Pericardium fibroblast (primary cell): Measurements from ENCODE around the gene NAE1. TPM values are rescaled to one million over a fixed set of nuclear protein-coding genes. Genes with fewer than 3 reads are reported as not detected.

Experiments used
- total RNA-seq: library from RNA; depleted of rRNA; stranded (reverse); fragments of >200 nt; gene quantifications from 2 replicates; pipeline ENCODE4 v1.2.3, GENCODE V29; 2015

NAE1 gene
- 34.7 and 61.5 TPM in 2 replicates for total RNA-seq

DNA sequence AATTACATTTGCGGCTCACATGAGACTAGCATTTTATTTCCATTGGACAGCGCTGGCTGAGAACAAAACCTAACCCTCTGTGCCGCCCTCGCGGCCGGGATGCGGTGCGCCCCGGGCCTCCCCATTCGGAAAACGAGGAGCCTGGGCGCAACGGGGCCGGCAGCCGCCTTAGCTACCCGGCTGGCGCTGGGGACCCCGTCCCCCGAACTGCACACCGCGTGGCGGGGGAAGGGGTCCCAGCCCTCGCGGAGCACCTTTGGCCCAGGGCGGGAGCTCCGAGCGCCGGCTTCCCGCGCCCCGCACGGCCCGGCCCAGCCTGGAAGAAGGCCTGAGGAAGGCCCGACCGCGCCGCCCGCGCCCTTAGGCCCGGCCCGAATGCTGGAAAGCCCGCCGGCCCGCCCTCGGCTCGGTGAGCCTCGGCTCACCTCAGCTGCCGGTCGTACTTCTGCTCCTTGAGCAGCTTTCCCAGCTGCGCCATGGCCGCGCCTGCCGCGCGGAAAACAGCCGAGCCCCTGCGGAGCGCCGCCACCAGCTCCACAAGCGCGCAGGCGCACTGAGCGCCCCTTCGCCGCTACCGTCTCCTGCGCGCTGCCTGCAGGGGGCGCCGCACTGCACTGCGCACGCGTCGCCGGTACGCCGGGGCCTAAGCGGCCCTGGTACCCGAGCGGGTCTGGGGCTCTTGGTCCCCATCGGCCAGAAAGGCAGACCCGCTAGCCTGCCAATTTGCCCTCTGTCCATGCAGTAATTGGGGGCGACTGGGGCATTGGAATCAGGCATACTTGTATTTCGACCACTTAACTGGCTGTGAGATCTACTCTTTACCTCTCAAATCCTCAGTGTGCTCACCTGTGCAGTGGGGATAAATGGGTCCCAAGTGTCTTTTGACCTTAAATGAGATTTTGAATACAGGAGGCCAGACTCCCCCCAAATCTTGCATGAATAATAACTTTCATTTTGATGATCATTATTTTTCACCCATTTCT is at the start of gene NAE1:
Gene NAE1, minus strand, starts transcription at position 555 of the 983 bp plus-strand sequence. Its CDS starts 77 bp downstream, at position 478.

DNA sequence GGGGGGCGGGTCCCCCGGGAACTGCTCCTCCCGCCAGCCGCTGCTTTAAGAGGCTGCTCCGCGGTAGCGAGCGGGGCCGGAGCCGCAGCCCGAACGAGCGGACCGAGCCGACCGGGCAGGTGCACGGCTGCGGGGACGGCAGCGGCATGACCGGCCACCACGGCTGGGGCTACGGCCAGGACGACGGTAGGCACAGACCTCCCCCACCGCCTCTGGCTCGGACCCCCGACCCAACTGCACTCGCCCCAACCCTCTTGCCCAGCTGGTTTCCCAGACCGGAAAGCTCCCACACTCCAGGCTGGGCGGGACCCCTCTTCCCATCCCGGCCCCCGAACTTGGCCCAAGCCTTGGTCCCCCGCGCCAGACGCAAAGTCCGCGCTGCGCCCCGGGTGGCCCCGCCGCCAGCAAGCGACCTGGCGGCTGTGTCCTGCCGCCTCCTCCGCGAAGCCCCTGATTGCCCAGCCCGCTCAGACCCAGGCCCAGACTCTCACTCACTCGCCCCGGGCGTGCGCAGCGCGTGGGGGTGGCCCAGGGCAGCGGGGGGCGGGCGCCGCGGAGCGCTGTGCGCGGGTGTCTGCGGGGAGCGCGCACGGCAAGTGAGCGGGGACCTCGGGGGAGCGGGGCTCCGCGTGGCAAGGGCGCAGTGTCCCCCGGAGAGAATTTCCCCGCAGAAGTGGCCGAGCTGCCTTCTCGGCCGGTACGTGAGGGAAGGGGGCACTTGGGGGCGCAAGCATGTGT is 13.7 kb upstream of the NAE1 start, which contains the start of gene CA7:
Gene CA7, plus strand, starts transcription at position 73 of the 738 bp plus-strand sequence. Its CDS starts 74 bp downstream, at position 147.

DNA sequence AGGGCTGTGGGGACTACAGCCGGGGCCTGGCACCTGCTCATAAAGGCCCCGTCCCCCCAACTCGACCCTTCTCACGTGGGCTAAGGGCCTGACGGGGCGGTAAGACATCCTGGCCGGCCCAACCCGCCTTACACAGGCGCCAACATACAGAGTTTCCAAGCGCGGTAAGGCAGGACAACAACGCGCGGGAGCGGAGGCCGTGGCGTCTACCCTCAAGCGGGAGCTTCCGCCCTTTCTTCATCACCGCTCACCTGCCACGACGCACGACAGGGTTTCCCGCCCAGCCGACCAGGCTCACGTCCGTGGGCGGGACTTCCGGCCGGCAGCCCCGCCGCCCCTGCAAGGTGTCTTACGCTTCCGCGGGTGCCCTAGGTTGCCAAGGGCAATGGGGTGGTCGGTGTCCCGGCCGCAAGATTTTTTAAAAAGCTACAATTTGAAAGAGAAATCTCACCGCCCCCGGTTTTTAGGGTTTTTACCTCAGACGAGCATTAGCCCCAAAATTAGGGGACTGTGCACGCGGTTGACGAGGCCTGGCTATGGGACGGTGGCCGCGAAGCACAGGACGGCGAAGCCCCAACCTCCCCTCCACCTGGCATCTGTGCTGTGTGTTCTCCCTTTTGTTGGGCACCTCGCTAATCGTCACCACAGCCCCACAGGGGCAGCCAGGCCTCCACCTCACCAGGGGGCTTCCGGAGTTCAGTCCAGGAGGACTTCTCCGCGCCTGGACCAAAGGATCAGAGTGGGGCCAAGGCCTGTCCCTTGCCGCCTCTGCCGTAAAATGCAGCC is 29.3 kb downstream of the NAE1 start, which contains the start of gene TERB1:
Gene TERB1, minus strand, starts transcription at position 265 of the 786 bp plus-strand sequence. CDS start 4,786 bp downstream, outside the sequence.

Other genes with a start within 250 kb of the NAE1 start
- 32.3 and 50.6 TPM in 2 replicates for gene CMTM3, start 226.3 kb downstream of the NAE1 start, total RNA-seq
- 7.6 and 11.3 TPM in 2 replicates for gene CMTM4, start 134.2 kb downstream of the NAE1 start, total RNA-seq
- gene DYNC1LI2, start 79.4 kb downstream of the NAE1 start, total RNA-seq = 41.2 and 53.7 TPM in 2 replicates
- not detected in 2 replicates for gene TERB1, start 29.4 kb downstream of the NAE1 start, total RNA-seq
- not detected in 2 replicates for gene CA7, start 13.4 kb upstream of the NAE1 start, total RNA-seq
- 4.9 and 6.1 TPM in 2 replicates for gene PDP2, start 49.5 kb upstream of the NAE1 start, total RNA-seq
- gene CDH16, start 87.9 kb upstream of the NAE1 start, total RNA-seq = not detected in 2 replicates
- gene RRAD, start 94.6 kb upstream of the NAE1 start, total RNA-seq = 0.58 and 1.1 TPM in 2 replicates
- 71.4 and 88.2 TPM in 2 replicates for gene CIAO2B, start 103.4 kb upstream of the NAE1 start, total RNA-seq
- gene CES2, start 104.5 kb upstream of the NAE1 start, total RNA-seq = 23.2 and 30.4 TPM in 2 replicates
- not detected in 2 replicates for gene CES3, start 130.3 kb upstream of the NAE1 start, total RNA-seq
- 1.2 and 3.0 TPM in 2 replicates for gene CES4A, start 157.6 kb upstream of the NAE1 start, total RNA-seq
- gene CBFB, start 198.2 kb upstream of the NAE1 start, total RNA-seq = 31.9 and 39.8 TPM in 2 replicates